Activated T-helper 9 cell treated with anti-CD3 and anti-CD28 coated beads, Interleukin-2, amount 50 U/mL, for 16 hours (primary cell): Measurements from ENCODE around the gene AGTRAP.

ENCODE experiments used
- DNase-seq: peaks from one replicate; pipeline ENCODE4 v3.0.0-alpha.2; 2020; ENCODE audit warnings: low read depth

AGTRAP gene

DNA sequence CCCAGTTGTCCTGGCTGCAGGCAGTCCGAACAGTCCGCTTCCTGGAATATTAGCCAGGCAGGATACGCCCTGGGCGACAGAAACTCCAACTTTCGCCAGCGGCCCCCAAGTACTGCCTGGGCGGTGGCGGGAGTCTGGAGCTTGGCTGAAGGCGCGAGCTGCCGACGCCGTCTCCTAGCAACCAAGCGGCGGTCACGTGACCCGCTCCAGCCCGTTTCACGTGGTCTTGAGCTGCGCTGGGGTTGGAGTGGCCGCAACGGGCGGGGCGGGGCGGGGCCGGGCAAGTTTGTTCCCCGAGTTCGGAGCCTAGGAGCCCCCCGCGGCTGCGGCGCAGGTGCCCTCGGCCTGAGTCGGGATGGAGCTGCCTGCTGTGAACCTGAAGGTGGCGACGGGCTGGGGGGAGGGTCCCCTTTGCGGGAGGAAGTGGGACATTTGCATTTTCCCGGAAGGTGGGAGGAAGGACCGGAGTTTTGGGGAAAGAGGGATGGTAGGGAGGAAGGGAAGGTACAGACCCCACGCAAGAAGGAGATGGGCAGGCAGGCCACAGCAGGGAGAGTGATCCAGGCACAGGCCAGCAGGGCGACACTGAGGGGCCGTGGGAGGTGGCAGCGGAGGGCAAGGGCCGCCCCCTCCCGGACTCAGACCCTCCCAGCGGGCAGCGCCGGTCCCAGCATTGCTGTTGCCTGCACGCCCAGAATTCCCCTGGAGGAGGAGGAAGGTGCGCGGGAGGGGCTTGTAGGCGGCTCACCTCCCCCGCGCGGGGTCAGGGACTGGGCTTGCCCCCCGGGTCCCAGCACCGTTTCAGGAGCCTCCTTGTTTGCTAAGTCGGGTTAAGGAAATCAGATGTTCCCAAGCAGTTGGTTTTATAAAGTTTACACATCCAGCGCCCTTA, at the start of gene AGTRAP:
Gene AGTRAP, plus strand, starts transcription at position 283 of the 892 bp plus-strand sequence. Its CDS starts 73 bp downstream, at position 356.
- DNase-seq, result peak; percentile 77

DNA sequence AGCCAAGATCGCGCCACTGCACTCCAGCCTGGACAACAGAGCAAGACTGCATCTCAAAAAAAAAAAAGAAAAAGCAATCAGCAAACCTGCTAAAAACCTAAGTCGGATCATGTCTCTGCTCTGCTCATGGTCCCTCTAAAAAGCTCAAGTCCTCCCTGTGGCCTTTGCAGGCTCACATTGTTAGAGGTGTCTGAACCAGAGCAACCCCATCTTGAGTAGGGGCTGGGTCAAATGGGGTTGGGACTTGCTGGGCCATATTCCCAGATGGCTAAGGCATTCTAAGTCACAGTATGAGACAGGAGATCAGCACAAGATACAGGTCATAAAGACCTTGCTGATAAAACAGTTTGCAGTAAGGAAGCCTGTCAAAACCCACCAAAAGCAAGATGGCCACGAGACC, 47.4 kb upstream of the AGTRAP start:
- DNase-seq, result no peak

DNA sequence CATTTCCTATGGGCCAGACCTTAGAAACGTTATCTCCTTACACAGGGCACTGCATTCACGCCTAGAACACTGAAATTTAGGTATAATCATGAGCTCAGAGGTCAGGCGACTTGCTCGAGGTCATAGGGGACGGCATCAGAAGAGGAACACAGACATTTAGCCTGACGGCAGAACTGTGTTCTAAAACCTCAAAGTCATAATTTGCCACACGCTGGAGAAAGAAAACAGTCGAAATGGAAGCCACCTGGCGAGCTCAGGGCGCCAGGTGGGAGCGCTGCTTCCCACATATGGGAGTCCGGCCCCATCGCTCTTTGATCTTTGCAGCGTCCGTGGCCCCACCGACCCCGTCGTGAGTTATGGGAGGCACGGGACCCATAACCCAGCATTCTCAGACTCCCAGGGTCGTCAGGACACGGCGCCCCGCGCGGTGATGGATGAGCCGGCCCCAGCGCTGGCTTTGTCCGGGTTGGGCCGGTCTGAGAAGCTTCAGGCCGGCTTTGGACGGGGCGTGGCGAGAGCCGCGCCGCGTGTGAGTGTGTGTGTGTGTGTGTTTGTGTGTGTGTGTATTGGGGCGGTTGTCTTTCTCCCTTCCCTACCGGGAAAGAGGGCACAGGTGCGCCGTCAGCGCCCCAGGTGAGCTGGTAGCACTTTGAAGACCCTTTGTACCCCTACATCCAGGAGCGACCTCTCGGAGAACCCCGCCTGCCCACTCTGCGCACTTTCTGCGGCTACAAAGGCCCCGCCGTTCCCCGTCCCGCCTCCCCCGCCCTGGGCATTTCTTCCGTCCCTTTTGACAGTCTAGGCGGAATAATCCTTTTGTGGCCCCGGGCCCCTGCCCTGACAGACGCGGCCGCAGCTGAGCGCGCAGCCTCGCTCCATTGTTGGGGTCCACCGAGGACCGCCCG, 45.3 kb upstream of the AGTRAP start:
- DNase-seq, result no peak

DNA sequence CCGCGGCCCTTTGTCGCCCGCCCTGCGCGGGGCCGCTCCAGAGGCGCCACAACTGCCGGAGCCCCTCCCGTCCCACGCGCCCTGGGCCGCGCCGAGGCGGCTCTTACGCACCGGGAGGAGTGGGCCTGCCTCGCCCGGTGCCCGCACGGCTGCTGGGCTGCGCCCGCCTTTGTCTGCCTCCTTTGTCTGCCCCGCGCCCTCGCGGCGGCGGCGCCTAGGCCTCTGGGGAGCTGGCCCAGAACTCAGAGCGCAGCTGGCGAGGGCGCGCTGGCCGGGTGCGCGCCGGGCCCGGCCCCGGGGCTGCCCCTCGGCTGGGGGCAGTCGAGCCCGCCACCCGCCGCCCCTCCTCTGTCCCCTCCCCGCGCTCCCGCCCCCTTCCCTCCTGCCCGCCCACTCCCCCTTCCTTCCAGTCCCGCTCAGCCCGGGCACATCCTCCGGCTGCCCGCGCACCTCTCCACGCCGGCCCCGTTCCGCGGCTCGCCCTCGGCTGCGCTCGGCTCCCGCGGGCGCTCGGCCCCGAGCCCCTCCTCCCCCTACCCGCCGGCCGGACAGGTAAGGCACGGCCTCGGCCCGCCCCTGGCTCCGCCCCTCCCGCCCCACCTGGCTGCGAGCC, 44.5 kb upstream of the AGTRAP start, which contains the start of gene DRAXIN:
Gene DRAXIN, plus strand, starts transcription at position 409 of the 613 bp plus-strand sequence. CDS start 14,549 bp downstream, outside the sequence.
- no peak for DNase-seq

DNA sequence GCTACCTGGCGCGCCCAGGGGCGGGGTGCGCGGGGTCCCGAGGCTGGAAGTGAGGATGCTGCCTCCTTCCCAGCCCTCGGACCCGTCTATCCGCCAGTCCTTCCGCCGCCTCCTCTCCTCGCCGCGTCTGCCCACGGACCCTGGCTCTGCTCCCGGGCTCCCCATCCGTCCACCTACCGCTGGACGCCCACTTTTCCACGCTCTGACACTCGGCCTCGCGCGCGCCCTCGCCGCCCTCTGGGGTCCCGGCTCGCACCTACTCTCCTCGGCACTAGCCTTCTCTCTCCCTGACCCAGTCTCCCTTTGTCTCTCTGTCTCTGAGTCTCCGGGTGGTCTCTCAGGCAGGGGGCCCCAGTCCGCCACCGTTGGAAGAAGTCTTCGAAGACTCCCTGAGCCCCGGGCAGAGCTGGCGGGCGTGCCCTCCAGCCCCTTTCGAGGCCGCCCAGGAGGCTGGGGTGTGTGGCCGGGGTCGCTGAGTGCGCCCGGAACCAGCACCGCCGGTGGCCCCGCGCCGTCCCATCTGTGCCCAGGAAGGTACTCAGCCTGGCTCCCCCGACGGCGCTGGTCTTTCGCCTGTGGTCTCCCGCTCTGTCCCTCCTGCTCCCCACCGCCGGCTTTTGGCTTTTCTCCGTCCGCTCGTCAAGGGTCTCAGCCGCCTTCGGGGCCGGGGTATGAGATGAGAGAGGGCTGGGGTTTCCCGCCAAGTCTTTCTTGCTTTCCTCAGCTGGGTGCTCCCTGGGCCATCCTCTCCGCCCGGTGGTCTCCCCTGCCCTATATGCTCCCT, 43.8 kb upstream of the AGTRAP start:
- no peak for DNase-seq

- peak; percentile 19 for DNase-seq
Observed at GRCh38 chr1:11693024-11693590, 42.8 kb upstream of the AGTRAP start.

DNA sequence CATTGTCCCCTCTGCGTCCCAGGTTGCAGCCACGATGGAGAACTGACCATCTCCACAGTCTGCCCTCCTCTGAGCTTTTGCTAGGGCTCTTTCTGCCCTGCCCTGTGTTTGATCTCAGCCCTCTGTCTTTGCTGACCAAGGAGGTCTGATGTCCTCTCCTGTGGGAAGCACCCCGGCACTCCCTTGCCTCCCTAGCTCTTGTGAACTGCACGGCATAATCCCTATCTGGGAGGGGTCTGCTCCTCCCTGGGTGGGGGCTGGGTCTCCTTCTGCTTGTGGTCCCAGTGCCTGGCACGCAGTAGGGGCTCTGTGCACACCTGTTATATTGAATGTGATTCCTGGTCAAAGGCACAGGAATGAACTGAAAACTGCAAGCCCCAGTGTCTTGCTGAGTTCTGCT, 42.0 kb upstream of the AGTRAP start:
- DNase-seq, result no peak

DNA sequence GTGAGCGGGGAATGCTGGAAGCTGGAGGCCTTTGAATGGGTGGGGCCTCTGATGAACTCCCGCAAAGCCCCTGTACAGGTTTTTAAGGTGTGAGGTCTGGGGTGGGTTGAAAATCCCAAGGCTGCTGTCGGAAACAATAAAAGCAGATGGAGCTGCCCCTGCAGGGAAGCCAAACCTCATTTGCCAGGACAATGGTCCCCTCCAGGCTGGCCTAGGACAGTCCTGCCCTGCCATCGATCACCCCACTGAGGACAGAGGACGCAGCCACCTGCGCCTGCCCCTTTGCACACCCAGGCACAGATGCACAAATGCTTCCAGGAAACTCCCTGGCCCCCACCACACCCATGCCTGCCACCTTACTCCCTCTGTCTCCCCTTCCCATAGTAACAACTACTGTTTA, 40.1 kb upstream of the AGTRAP start:
- DNase-seq, result no peak

GRCh38 chr1:11697188-11697892, 38.6 kb upstream of the AGTRAP start:
- DNase-seq, result no peak

- DNase-seq, result no peak
Observed at GRCh38 chr1:11697893-11698210, 38.1 kb upstream of the AGTRAP start.

GRCh38 chr1:11700601-11701467, 35.1 kb upstream of the AGTRAP start:
- no peak for DNase-seq

DNA sequence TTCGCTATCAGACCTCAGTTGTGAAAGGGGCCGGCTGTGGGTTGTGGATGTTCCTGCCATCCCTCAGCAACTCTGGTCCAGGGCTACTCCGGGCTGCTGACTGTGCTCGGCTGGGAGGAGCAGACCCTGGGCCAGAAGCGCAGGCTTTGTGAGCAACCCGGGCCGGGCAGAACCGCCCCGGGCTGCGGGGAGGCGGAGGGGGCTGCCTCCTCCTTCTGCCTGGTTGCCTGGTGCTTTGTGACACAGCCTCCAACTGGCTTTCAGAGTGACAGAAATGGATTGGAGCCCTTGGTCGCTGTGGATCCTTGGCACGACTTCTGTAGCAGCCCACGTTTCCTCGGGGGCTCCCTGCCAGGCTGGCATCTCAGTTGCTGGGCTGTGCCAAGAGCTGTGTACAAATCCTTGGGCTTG, 34.4 kb upstream of the AGTRAP start:
- DNase-seq, result no peak

- DNase-seq, result no peak
Observed at GRCh38 chr1:11701981-11702803, 33.7 kb upstream of the AGTRAP start.

- DNase-seq, result no peak
Observed at GRCh38 chr1:11703357-11704193, 32.4 kb upstream of the AGTRAP start.

GRCh38 chr1:11704194-11704529, 31.8 kb upstream of the AGTRAP start:
- DNase-seq, result no peak

DNA sequence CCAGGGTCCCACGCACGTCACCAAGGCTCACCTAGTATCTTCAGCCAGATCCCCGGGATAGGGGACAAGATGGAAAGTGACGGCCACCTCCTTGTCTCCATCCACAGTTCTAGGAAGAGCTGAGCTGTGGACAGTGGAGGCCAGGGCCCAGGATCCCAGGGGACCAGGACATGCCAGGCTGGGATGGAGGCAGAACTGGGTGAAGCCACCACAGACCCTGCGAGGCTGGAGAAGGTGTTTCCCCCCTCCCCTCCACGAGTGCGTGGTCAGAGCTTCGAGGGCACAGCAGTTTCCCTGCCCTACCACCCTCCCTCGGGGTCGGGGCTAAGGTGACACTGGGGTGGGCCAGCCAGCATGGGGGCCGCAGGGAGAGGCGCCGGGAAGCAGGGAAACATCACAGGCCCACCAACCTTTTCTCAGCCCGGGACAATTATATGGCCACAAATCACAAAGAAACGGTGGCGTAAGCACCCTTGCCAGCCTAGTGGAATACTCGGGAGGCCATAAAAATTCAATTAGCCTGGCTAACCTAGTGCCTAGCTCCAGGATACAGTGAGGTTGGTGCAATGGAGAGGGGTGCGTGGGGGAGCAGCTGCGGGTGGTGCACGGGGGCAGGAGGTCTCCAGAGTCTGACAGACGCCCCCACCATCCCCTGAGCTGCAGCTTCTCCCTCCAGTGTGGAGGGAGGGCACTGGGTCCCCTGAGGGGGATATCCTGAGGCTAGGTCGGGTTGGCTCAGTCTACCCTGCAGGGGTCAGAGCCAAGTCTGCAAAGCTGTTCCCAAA, 31.1 kb upstream of the AGTRAP start:
- no peak for DNase-seq

DNA sequence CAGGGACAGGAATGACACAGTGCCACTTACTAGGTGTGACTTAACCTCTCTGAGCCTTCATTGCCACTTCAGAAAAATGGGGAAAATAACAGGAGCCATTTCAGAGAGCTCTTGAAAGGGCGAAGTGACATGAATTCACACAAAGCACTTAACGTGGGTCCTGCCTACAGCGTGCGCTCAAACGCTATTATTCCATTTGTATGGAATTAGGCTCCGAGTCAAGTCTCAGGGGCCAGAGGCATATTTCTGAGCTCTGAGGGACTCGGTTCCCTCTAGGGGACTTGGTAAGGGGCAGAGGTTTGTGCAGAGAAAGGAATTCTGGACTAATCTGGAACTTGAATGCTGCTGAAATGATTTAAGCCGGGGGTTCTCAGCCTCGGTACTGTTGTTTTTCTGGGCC, 30.3 kb upstream of the AGTRAP start:
- DNase-seq, result no peak
